CD14-positive monocyte (primary cell): ENCODE measurements around the gene MAP7D1. TPM values are rescaled to one million over a fixed set of nuclear protein-coding genes. Genes with fewer than 3 reads are reported as not detected.
A peak's percentile ranks its signal among the peaks of the same experiment; 100 is the strongest.

Source experiments
- DNase-seq, 3 donors: peaks; one replicate each; pipeline ENCODE4 v3.0.0-alpha.2; 2011 to 2022
- H2AFZ ChIP-seq: 2 replicates; pipeline ENCODE4 v1.6.0; 2012; ENCODE audit warnings: mild to moderate bottlenecking, low read depth, low read length, inconsistent platforms; ENCODE audit not compliant: insufficient read depth, poor library complexity, severe bottlenecking
- H3K27ac ChIP-seq, 2 donors: 1 replicate in 1 of 2; 2 replicates in 1 of 2; pipeline ENCODE4 v1.5.1; 2012 to 2013; ENCODE audit warnings: low read length in 2 of 2, control low read depth in 1 of 2, inconsistent platforms in 1 of 2, low read depth in 1 of 2, mild to moderate bottlenecking in 1 of 2
- H3K27me3 ChIP-seq, 2 donors: one replicate each; pipeline versions ENCODE4 v1.6.0 to v1.6.1; 2011 to 2013; ENCODE audit warnings: low read length in 2 of 2; ENCODE audit not compliant: control insufficient read depth in 2 of 2, insufficient read depth in 2 of 2
- H3K36me3 ChIP-seq, 2 donors: replicated peaks in 1 of 2; 1 replicate in 1 of 2; 2 replicates in 1 of 2; pipeline versions ENCODE4 v1.5.1 to v1.6.1; 2012 to 2013; ENCODE audit warnings: low read length in 2 of 2, control low read depth in 1 of 2, inconsistent platforms in 1 of 2, mild to moderate bottlenecking in 1 of 2; ENCODE audit not compliant: insufficient read depth in 2 of 2, control insufficient read depth in 1 of 2
- H3K4me1 ChIP-seq, 2 donors: 1 replicate in 1 of 2; 2 replicates in 1 of 2; pipeline versions ENCODE4 v1.5.1 to v1.6.1; 2012 to 2013; ENCODE audit warnings: low read length in 2 of 2, control low read depth in 1 of 2, inconsistent platforms in 1 of 2, mild to moderate bottlenecking in 1 of 2, moderate library complexity in 1 of 2; ENCODE audit not compliant: insufficient read depth in 2 of 2, control insufficient read depth in 1 of 2
- H3K4me2 ChIP-seq: replicated peaks from 2 replicates; pipeline ENCODE3; 2012; ENCODE audit warnings: low read length, moderate library complexity, mild to moderate bottlenecking; ENCODE audit not compliant: poor library complexity, severe bottlenecking; ENCODE audit errors: extremely low read depth
- H3K4me3 ChIP-seq, 3 experiments: fragments of 200-600 bp in 1 of 3; sonication (generic) in 1 of 3; replicated peaks in 1 of 3; 1 replicate in 2 of 3; 2 replicates in 1 of 3; pipeline ENCODE4 v1.5.1; 2011 to 2013; ENCODE audit warnings: low read length in 3 of 3, mild to moderate bottlenecking in 3 of 3, control low read depth in 2 of 3, low read depth in 2 of 3, inconsistent platforms in 1 of 3, moderate library complexity in 1 of 3
- H3K79me2 ChIP-seq: 2 replicates; pipeline ENCODE4 v1.6.0; 2012; ENCODE audit warnings: mild to moderate bottlenecking, control low read depth, inconsistent platforms, low read length, moderate library complexity; ENCODE audit not compliant: insufficient read depth
- H3K9ac ChIP-seq: 2 replicates; pipeline ENCODE4 v1.6.0; 2017; ENCODE audit warnings: low read length, mild to moderate bottlenecking; ENCODE audit not compliant: insufficient read depth, poor library complexity, severe bottlenecking
- H3K9me3 ChIP-seq, 2 donors: replicated peaks in 1 of 2; 1 replicate in 1 of 2; 2 replicates in 1 of 2; pipeline versions ENCODE4 v1.5.1 to v1.6.1; 2012 to 2013; ENCODE audit warnings: low read length in 2 of 2, control low read depth in 1 of 2; ENCODE audit not compliant: control insufficient read depth in 1 of 2, insufficient read depth in 1 of 2
- H4K20me1 ChIP-seq: 2 replicates; pipeline ENCODE4 v1.6.0; 2012; ENCODE audit warnings: mild to moderate bottlenecking, low read length, control low read depth, moderate library complexity; ENCODE audit not compliant: insufficient read depth
- H3K27ac Mint-ChIP-seq, 7 donors: one replicate each; pipeline ENCODE4 v1.8.0; 2020; ENCODE audit warnings: mild to moderate bottlenecking in 7 of 7, mixed read lengths in 7 of 7, moderate library complexity in 6 of 7, inconsistent platforms in 2 of 7
- H3K27me3 Mint-ChIP-seq, 3 donors: one replicate each; pipeline ENCODE4 v1.8.0; 2021 to 2022; ENCODE audit warnings: low read depth in 3 of 3, mild to moderate bottlenecking in 3 of 3, mixed read lengths in 3 of 3, moderate library complexity in 3 of 3, inconsistent platforms in 1 of 3
- H3K36me3 Mint-ChIP-seq, 2 donors: one replicate each; pipeline ENCODE4 v1.8.0; 2020; ENCODE audit warnings: mixed read lengths in 2 of 2, inconsistent platforms in 1 of 2, mild to moderate bottlenecking in 1 of 2
- H3K4me1 Mint-ChIP-seq: one replicate; pipeline ENCODE4 v1.8.0; 2020; ENCODE audit warnings: mild to moderate bottlenecking, mixed read lengths
- H3K4me3 Mint-ChIP-seq, 2 donors: one replicate each; pipeline ENCODE4 v1.8.0; 2020; ENCODE audit warnings: mild to moderate bottlenecking in 2 of 2, mixed read lengths in 2 of 2, moderate library complexity in 1 of 2
- H3K9me3 Mint-ChIP-seq, 7 donors: one replicate each; pipeline ENCODE4 v1.8.0; 2020 to 2022; ENCODE audit warnings: mixed read lengths in 7 of 7, mild to moderate bottlenecking in 6 of 7, moderate library complexity in 6 of 7, inconsistent platforms in 2 of 7
- WGBS: methylation state at CpG from one replicate; pipeline ENCODE4 v1.1.5; 2013; ENCODE audit warnings: missing lambda C conversion rate; ENCODE audit not compliant: insufficient coverage; 5-methylcytosine and 5-hydroxymethylcytosine counted together
- intact Hi-C, 2 donors: fragments of 100-400 bp; cut with micrococcal nuclease; formaldehyde crosslinking; loops; one replicate each; pipeline versions ENCODE4 v1.15.0 to v1.15.1; 2023
- polyA plus RNA-seq, 3 donors: library from polyadenylated mRNA; depleted of rRNA in 1 of 3; unstranded in 2 of 3; stranded (reverse) in 1 of 3; fragments of 300-500 nt in 2 of 3; fragments of >200 nt in 1 of 3; fragmentation: Illumina TruSeq in 2 of 3; gene quantifications; 1 replicate in 2 of 3; 2 replicates in 1 of 3; pipeline ENCODE4 v1.2.3, GENCODE V29; 2012 to 2021
- TF ChIP-seq, protein P1 (sequence below): fragments of 200-600 bp; IDR thresholded peaks from one replicate; pipeline ENCODE4 v1.8.0; 2022; ENCODE audit warnings: antibody characterized with exemption, mild to moderate bottlenecking

MAP7D1 gene
- polyA plus RNA-seq, 3 donors: 12.3 to 153 (median 13.6) TPM

DNA sequence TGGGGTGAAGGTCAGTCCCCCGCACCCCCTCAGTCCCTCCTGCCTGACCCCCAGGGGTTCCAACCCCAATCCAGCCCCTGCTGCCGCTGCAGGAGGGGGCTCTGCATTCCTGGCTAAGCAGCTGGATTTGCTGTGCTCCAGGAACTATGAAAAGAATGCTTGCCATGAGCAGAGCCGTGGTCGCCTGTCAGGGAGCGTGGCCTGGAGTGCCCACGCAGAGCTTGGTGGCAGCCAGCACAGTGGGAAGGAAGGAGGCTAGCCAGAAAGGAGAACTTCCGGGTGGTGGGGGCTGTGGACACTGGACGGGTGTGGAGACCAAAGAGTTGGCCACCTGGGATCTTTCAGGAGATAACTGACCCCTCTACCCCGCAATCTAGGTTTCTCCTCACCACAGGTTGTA, 36.5 kb upstream of the MAP7D1 start:
- no peak overlapping the region for H3K4me3 Mint-ChIP-seq
- 54% methylated on average over 5 of the region's 9 CpGs for WGBS
- H3K27ac ChIP-seq: peak overlapping the region; percentile 51 to 67
- H3K9ac ChIP-seq: no peak overlapping the region
- peak overlapping the region in 1 of 3 experiments; percentile 38 for H3K4me3 ChIP-seq
- H3K9me3 Mint-ChIP-seq: no peaks in the 10 kb centered on the region
- no peaks in the 10 kb centered on the region for H3K9me3 ChIP-seq
- DNase-seq: peak in 1 of 3 donors; percentile 19
- peak overlapping the region; percentile 41 for H3K4me2 ChIP-seq
- H3K27ac Mint-ChIP-seq: peak overlapping the region; percentile 87 to 97 (median 92)
- peaks cover 14% of the 10 kb centered on the region for H3K79me2 ChIP-seq
- H4K20me1 ChIP-seq: no peaks in the 10 kb centered on the region
- peak overlapping the region; percentile 68 for H2AFZ ChIP-seq
- TF ChIP-seq, protein P1, sequence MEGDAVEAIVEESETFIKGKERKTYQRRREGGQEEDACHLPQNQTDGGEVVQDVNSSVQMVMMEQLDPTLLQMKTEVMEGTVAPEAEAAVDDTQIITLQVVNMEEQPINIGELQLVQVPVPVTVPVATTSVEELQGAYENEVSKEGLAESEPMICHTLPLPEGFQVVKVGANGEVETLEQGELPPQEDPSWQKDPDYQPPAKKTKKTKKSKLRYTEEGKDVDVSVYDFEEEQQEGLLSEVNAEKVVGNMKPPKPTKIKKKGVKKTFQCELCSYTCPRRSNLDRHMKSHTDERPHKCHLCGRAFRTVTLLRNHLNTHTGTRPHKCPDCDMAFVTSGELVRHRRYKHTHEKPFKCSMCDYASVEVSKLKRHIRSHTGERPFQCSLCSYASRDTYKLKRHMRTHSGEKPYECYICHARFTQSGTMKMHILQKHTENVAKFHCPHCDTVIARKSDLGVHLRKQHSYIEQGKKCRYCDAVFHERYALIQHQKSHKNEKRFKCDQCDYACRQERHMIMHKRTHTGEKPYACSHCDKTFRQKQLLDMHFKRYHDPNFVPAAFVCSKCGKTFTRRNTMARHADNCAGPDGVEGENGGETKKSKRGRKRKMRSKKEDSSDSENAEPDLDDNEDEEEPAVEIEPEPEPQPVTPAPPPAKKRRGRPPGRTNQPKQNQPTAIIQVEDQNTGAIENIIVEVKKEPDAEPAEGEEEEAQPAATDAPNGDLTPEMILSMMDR: no peak
- peaks cover 13 to 14% of the 10 kb centered on the region in 2 donors for H3K36me3 Mint-ChIP-seq
- H3K27me3 ChIP-seq: no peaks in the 10 kb centered on the region
- H3K4me1 ChIP-seq: peaks cover 68 to 88% of the 10 kb centered on the region in 2 donors
- peaks cover 2 to 5% (median 3%) of the 10 kb centered on the region in 3 donors for H3K27me3 Mint-ChIP-seq
- H3K4me1 Mint-ChIP-seq: peaks cover 74% of the 10 kb centered on the region
- peaks cover 0 to 2% of the 10 kb centered on the region in 2 donors for H3K36me3 ChIP-seq
- intact Hi-C loops: no loop called here

DNA sequence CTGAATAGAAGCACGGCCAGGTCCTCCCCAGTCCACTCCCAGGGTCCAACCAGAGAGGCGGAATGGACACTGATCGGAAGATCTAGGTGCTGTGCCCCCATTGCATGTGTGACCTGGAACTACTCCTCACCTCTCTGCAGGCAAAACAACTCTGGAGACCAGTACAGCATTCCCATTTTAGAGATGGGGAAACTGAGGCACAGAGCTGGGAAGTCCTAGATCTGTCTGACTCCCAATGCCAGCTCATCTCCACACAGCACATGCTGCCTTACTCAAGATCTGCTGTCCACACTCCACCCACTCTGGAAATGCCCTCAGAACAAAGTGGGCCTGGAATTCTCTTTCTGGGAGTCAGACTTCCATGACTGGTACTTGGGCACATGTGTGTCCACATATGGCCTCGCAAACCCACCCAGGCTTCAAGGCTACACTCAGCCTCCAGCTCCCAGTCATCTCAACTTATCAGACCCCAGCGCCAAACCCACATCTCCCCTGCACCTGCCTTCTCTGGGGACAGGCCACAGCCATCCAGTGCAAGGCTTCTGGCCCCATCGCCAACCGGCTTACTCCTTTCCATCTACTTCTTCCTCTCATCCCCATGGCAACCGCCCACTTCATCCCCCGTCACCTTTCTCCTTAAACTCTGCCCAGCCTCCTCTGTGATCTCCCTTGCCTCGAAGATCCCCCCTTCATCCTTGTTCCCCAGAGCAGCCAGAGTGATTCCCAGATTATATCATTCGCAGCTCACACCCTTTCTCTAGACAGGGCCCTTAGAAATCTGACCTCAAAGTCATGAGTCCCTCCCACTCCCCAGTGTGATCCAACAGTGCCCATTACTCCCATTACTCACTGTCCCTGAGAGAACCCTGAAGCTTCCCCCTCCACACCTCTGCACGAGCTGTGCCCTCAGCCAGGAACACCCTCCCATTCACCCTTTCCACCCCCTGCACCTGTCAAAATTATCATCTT, 33.6 kb upstream of the MAP7D1 start:
- 79% methylated on average over 9 of the region's 12 CpGs for WGBS
- peak overlapping the region; percentile 90 for H3K4me2 ChIP-seq
- peak overlapping the region; percentile 92 to 96 (median 95) for H3K27ac Mint-ChIP-seq
- H3K27me3 ChIP-seq: no peaks in the 10 kb centered on the region
- H3K36me3 Mint-ChIP-seq: peaks cover 6 to 9% of the 10 kb centered on the region in 2 donors
- H3K4me3 Mint-ChIP-seq: peak overlapping the region; percentile 77 to 85
- H3K27ac ChIP-seq: peak overlapping the region; percentile 88 to 91
- H3K79me2 ChIP-seq: peaks cover 14% of the 10 kb centered on the region
- TF ChIP-seq, protein P1: no peak
- intact Hi-C loops: no loop called here
- peak overlapping the region; percentile 65 for H3K9ac ChIP-seq
- DNase-seq: peak in 2 of 3 donors; percentile 14 to 42
- peaks cover 6 to 15% (median 10%) of the 10 kb centered on the region in 3 donors for H3K27me3 Mint-ChIP-seq
- peak overlapping the region; percentile 23 to 76 (median 28) for H3K4me3 ChIP-seq
- peaks cover 69% of the 10 kb centered on the region for H3K4me1 Mint-ChIP-seq
- H3K9me3 ChIP-seq: no peaks in the 10 kb centered on the region
- no peaks in the 10 kb centered on the region for H4K20me1 ChIP-seq
- peak overlapping the region; percentile 87 for H2AFZ ChIP-seq
- H3K36me3 ChIP-seq: no peaks in the 10 kb centered on the region
- no peaks in the 10 kb centered on the region for H3K9me3 Mint-ChIP-seq
- peaks cover 67 to 80% of the 10 kb centered on the region in 2 donors for H3K4me1 ChIP-seq
